ENCODE measurements around the gene TRIM59.
A peak's percentile ranks its signal among the peaks of the same experiment; 100 is the strongest.

TRIM59 gene

GRCh38 chr3:160413613-160414248, 35.9 kb downstream of the TRIM59 start:
- peaks cover 11 to 36% (median 21%) of the 10 kb centered on the region in 5 donors for H3K36me3 ChIP-seq (ENCODE audit: control insufficient read depth in 5 of 5, insufficient read depth in 5 of 5, low read length in 5 of 5)
- no peaks in the 10 kb centered on the region for H3K27me3 ChIP-seq (ENCODE audit: control insufficient read depth in 5 of 5, insufficient read depth in 4 of 5, low read length in 5 of 5)
- no peak overlapping the region for H3K9ac ChIP-seq (ENCODE audit: low read length in 5 of 5)
- H3K4me3 ChIP-seq (ENCODE audit: low read depth in 1 of 5, low read length in 5 of 5), result no peak overlapping the region
- H3K4me1 ChIP-seq (ENCODE audit: control insufficient read depth in 5 of 5, insufficient read depth in 5 of 5, low read length in 5 of 5), result no peaks in the 10 kb centered on the region
- no peak overlapping the region for H3K27ac ChIP-seq (ENCODE audit: low read depth, low read length)
- no peaks in the 10 kb centered on the region for H3K9me3 ChIP-seq (ENCODE audit: control insufficient read depth in 5 of 5, low read length in 5 of 5)

GRCh38 chr3:160412477-160412876, 37.1 kb downstream of the TRIM59 start:
- H3K4me1 ChIP-seq (ENCODE audit: control insufficient read depth in 5 of 5, insufficient read depth in 5 of 5, low read length in 5 of 5), result no peaks in the 10 kb centered on the region
- no peak overlapping the region for H3K4me3 ChIP-seq (ENCODE audit: low read depth in 1 of 5, low read length in 5 of 5)
- no peak overlapping the region for H3K27ac ChIP-seq (ENCODE audit: low read depth, low read length)
- no peaks in the 10 kb centered on the region for H3K9me3 ChIP-seq (ENCODE audit: control insufficient read depth in 5 of 5, low read length in 5 of 5)
- peaks cover 8 to 29% (median 21%) of the 10 kb centered on the region in 5 donors for H3K36me3 ChIP-seq (ENCODE audit: control insufficient read depth in 5 of 5, insufficient read depth in 5 of 5, low read length in 5 of 5)
- H3K9ac ChIP-seq (ENCODE audit: low read length in 5 of 5), result no peak overlapping the region
- H3K27me3 ChIP-seq (ENCODE audit: control insufficient read depth in 5 of 5, insufficient read depth in 4 of 5, low read length in 5 of 5), result no peaks in the 10 kb centered on the region

GRCh38 chr3:160409812-160410610, 39.6 kb downstream of the TRIM59 start:
- Histone ChIP-seq H3K27me3 (ENCODE audit: control insufficient read depth in 5 of 5, insufficient read depth in 4 of 5, low read length in 5 of 5) (no peaks in the 10 kb centered on the region), H3K4me3 (ENCODE audit: low read depth in 1 of 5, low read length in 5 of 5) (no peak overlapping the region), H3K36me3 (ENCODE audit: control insufficient read depth in 5 of 5, insufficient read depth in 5 of 5, low read length in 5 of 5) (peaks cover 0 to 10% (median 3%) of the 10 kb centered on the region in 5 donors), H3K9ac (ENCODE audit: low read length in 5 of 5) (peak overlapping the region in 1 of 5 donors; percentile 39), H3K9me3 (ENCODE audit: control insufficient read depth in 5 of 5, low read length in 5 of 5) (no peaks in the 10 kb centered on the region), H3K4me1 (ENCODE audit: control insufficient read depth in 5 of 5, insufficient read depth in 5 of 5, low read length in 5 of 5) (no peaks in the 10 kb centered on the region), H3K27ac (ENCODE audit: low read depth, low read length) (no peak overlapping the region)

GRCh38 chr3:160403796-160404470, 45.7 kb downstream of the TRIM59 start:
- no peaks in the 10 kb centered on the region for H3K36me3 ChIP-seq (ENCODE audit: control insufficient read depth in 5 of 5, insufficient read depth in 5 of 5, low read length in 5 of 5)
- H3K27me3 ChIP-seq (ENCODE audit: control insufficient read depth in 5 of 5, insufficient read depth in 4 of 5, low read length in 5 of 5), result no peaks in the 10 kb centered on the region
- H3K4me1 ChIP-seq (ENCODE audit: control insufficient read depth in 5 of 5, insufficient read depth in 5 of 5, low read length in 5 of 5), result peaks cover 2 to 33% (median 18%) of the 10 kb centered on the region in 5 donors
- no peaks in the 10 kb centered on the region for H3K9me3 ChIP-seq (ENCODE audit: control insufficient read depth in 5 of 5, low read length in 5 of 5)
- no peak overlapping the region for H3K27ac ChIP-seq (ENCODE audit: low read depth, low read length)
- peak overlapping the region in 2 of 5 donors; percentile 26 to 64 for H3K9ac ChIP-seq (ENCODE audit: low read length in 5 of 5)
- H3K4me3 ChIP-seq (ENCODE audit: low read depth in 1 of 5, low read length in 5 of 5), result peak overlapping the region in 1 of 5 donors; percentile 4

- H3K36me3 ChIP-seq (ENCODE audit: control insufficient read depth in 5 of 5, insufficient read depth in 5 of 5, low read length in 5 of 5), result no peaks in the 10 kb centered on the region
- H3K9ac ChIP-seq (ENCODE audit: low read length in 5 of 5), result peak overlapping the region in 2 of 5 donors; percentile 26 to 91
- no peaks in the 10 kb centered on the region for H3K9me3 ChIP-seq (ENCODE audit: control insufficient read depth in 5 of 5, low read length in 5 of 5)
- peaks cover 2 to 42% (median 25%) of the 10 kb centered on the region in 5 donors for H3K4me1 ChIP-seq (ENCODE audit: control insufficient read depth in 5 of 5, insufficient read depth in 5 of 5, low read length in 5 of 5)
- no peaks in the 10 kb centered on the region for H3K27me3 ChIP-seq (ENCODE audit: control insufficient read depth in 5 of 5, insufficient read depth in 4 of 5, low read length in 5 of 5)
- H3K4me3 ChIP-seq (ENCODE audit: low read depth in 1 of 5, low read length in 5 of 5), result peak overlapping the region in 1 of 5 donors; percentile 22
- no peak overlapping the region for H3K27ac ChIP-seq (ENCODE audit: low read depth, low read length)
Measured at GRCh38 chr3:160403028-160403545, 46.5 kb downstream of the TRIM59 start.

GRCh38 chr3:160402221-160403027, 47.2 kb downstream of the TRIM59 start:
- Histone ChIP-seq H3K27me3 (ENCODE audit: control insufficient read depth in 5 of 5, insufficient read depth in 4 of 5, low read length in 5 of 5) (no peaks in the 10 kb centered on the region), H3K4me1 (ENCODE audit: control insufficient read depth in 5 of 5, insufficient read depth in 5 of 5, low read length in 5 of 5) (peaks cover 2 to 42% (median 25%) of the 10 kb centered on the region in 5 donors), H3K27ac (ENCODE audit: low read depth, low read length) (no peak overlapping the region), H3K4me3 (ENCODE audit: low read depth in 1 of 5, low read length in 5 of 5) (peak overlapping the region in 1 of 5 donors; percentile 22), H3K9me3 (ENCODE audit: control insufficient read depth in 5 of 5, low read length in 5 of 5) (no peaks in the 10 kb centered on the region), H3K9ac (ENCODE audit: low read length in 5 of 5) (peak overlapping the region in 2 of 5 donors; percentile 91 to 92), H3K36me3 (ENCODE audit: control insufficient read depth in 5 of 5, insufficient read depth in 5 of 5, low read length in 5 of 5) (no peaks in the 10 kb centered on the region)

- Histone ChIP-seq H3K9ac (ENCODE audit: low read length in 5 of 5) (peak overlapping the region in 4 of 5 donors; percentile 77 to 92 (median 88)), H3K9me3 (ENCODE audit: control insufficient read depth in 5 of 5, low read length in 5 of 5) (no peaks in the 10 kb centered on the region), H3K4me1 (ENCODE audit: control insufficient read depth in 5 of 5, insufficient read depth in 5 of 5, low read length in 5 of 5) (peaks cover 2 to 42% (median 25%) of the 10 kb centered on the region in 5 donors), H3K36me3 (ENCODE audit: control insufficient read depth in 5 of 5, insufficient read depth in 5 of 5, low read length in 5 of 5) (no peaks in the 10 kb centered on the region), H3K27ac (ENCODE audit: low read depth, low read length) (no peak overlapping the region), H3K27me3 (ENCODE audit: control insufficient read depth in 5 of 5, insufficient read depth in 4 of 5, low read length in 5 of 5) (no peaks in the 10 kb centered on the region), H3K4me3 (ENCODE audit: low read depth in 1 of 5, low read length in 5 of 5) (peak overlapping the region; percentile 63 to 99 (median 94))
Measured at GRCh38 chr3:160401291-160402095, 48.1 kb downstream of the TRIM59 start.

GRCh38 chr3:160400702-160401150, 48.9 kb downstream of the TRIM59 start:
- peaks cover 2 to 42% (median 25%) of the 10 kb centered on the region in 5 donors for H3K4me1 ChIP-seq (ENCODE audit: control insufficient read depth in 5 of 5, insufficient read depth in 5 of 5, low read length in 5 of 5)

More at GRCh38 chr3:160400702-160401150, 48.9 kb downstream of the TRIM59 start:
- Histone ChIP-seq H3K27me3 (ENCODE audit: control insufficient read depth in 5 of 5, insufficient read depth in 4 of 5, low read length in 5 of 5) (no peaks in the 10 kb centered on the region), H3K27ac (ENCODE audit: low read depth, low read length) (peak overlapping the region; percentile 79), H3K4me3 (ENCODE audit: low read depth in 1 of 5, low read length in 5 of 5) (peak overlapping the region; percentile 74 to 99 (median 95)), H3K36me3 (ENCODE audit: control insufficient read depth in 5 of 5, insufficient read depth in 5 of 5, low read length in 5 of 5) (no peaks in the 10 kb centered on the region), H3K9ac (ENCODE audit: low read length in 5 of 5) (peak overlapping the region in 4 of 5 donors; percentile 77 to 92 (median 88)), H3K9me3 (ENCODE audit: control insufficient read depth in 5 of 5, low read length in 5 of 5) (no peaks in the 10 kb centered on the region)

All from subcutaneous abdominal adipose tissue (tissue), 5 donors.